ENCODE data around the gene GZMM.

- TF ChIP-seq CTCF (IDR thresholded peaks at IDR 0.05) (no peak), TEAD4 (IDR thresholded peaks at IDR 0.05; ENCODE audit: borderline replicate concordance, insufficient read depth) (no peak), NFIC (IDR thresholded peaks at IDR 0.05; ENCODE audit: borderline replicate concordance) (no peak), NRF1 (IDR thresholded peaks at IDR 0.05; ENCODE audit: low read depth, low read length) (no peak), POLR2AphosphoS5 (IDR thresholded peaks at IDR 0.05; ENCODE audit: low read depth, low read length) (no peak), YY1 (IDR thresholded peaks at IDR 0.05; ENCODE audit: low read depth) (no peak), MXI1 (IDR thresholded peaks at IDR 0.05; ENCODE audit: low read depth, low read length) (no peak), RCOR1 (IDR thresholded peaks at IDR 0.05; ENCODE audit: low read length) (no peak), RAD21 (IDR thresholded peaks at IDR 0.05; ENCODE audit: low read length) (no peak), MEF2A (IDR thresholded peaks at IDR 0.05; ENCODE audit: borderline replicate concordance, low read depth) (no peak), EP300 (IDR thresholded peaks at IDR 0.05; ENCODE audit: borderline replicate concordance in 1 of 2, low read depth in 1 of 2, low read length in 1 of 2) (no peak)
- TF ChIP-seq, protein P1, sequence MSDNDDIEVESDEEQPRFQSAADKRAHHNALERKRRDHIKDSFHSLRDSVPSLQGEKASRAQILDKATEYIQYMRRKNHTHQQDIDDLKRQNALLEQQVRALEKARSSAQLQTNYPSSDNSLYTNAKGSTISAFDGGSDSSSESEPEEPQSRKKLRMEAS (IDR thresholded peaks at IDR 0.05; ENCODE audit: low read depth) = no peak
- TF ChIP-seq, protein P2, sequence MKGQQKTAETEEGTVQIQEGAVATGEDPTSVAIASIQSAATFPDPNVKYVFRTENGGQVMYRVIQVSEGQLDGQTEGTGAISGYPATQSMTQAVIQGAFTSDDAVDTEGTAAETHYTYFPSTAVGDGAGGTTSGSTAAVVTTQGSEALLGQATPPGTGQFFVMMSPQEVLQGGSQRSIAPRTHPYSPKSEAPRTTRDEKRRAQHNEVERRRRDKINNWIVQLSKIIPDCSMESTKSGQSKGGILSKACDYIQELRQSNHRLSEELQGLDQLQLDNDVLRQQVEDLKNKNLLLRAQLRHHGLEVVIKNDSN (IDR thresholded peaks at IDR 0.05; ENCODE audit: borderline replicate concordance, low read depth) = no peak
Measured at GRCh38 chr19:547836-548720, 4.2 kb downstream of the GZMM start.
